Activated CD4-positive, alpha-beta T cell treated with anti-CD3 and anti-CD28 coated beads, Interleukin-2, amount 50 U/mL, for 48 hours (primary cell): ENCODE data around the gene DPY19L1.
"Not testable (repeated sequence)": the region's sequence is repeated elsewhere in the genome, so short reads cannot be mapped to it uniquely, and the experiment has no call there.

Experiments
- DNase-seq, 2 experiments: peaks; one replicate each; pipeline ENCODE4 v3.0.0-alpha.2; 2020

Gene DPY19L1

DNA sequence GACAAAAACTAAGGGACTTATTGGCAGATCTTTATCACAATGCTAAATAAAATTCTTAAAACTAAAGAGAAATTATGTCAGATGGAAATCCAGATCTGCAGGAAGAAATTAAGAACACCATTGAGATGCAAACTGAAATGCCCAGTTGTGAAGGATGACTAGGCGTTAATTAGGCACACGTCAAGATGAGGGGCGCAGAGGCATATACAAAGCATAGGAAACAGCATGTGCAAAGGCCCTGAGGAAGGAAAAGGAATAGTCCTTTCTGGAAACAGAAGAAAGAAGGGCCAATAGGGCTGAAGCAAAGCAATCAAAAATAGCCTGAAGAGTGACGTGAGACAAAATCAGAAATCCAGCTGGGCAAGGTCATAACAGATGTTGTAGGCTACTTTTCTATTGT, 53.1 kb downstream of the DPY19L1 start:
- DNase-seq, result not testable (repeated sequence)

DNA sequence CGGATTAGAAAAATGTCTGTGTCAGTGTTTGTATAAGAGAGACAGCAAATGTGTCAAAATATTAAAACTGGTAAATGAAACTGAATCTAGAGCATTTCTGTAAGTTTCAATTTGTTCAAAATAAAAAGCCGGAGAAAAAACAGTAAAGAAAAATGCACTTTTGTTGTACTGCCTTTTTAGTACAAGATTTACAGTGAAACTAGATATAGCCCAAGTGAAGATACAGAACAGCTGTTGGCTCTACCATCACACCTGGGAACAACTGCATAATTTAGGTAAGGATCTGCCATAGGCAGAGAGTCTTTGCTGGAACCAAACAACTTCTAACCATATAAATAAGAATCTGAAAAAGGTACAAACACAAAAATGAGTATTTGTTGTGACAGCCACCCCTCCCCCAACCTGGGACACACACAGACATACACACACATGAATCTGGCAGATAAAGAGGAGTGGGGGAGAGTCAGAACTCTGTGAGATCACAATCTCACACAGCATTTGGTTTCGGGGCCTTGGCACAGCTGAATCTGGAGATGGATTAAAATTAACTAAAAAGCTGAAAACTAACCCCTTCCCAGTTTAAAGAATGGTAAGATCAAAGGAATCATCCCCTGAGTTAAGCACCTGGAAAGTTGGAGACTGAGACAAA, 54.8 kb downstream of the DPY19L1 start:
- DNase-seq, result no peak

DNA sequence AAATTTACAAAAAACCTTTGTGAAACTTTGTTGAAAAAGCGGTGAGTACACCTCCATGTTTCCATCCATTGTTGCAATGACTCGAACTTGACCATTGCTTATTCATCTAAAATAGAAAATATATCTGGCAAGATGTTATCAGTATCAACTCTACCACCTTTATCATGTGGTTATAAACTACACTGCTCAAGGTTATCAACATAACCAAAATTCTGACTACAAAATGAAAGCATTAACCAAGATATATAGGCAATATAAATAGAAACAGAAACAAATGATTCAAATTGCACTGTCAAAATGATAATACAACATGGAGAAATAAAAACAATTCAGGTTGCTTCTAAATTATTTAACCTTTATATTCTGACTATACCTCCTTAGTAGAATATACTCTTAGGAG, 58.2 kb downstream of the DPY19L1 start:
- DNase-seq, result not testable (repeated sequence)

DNA sequence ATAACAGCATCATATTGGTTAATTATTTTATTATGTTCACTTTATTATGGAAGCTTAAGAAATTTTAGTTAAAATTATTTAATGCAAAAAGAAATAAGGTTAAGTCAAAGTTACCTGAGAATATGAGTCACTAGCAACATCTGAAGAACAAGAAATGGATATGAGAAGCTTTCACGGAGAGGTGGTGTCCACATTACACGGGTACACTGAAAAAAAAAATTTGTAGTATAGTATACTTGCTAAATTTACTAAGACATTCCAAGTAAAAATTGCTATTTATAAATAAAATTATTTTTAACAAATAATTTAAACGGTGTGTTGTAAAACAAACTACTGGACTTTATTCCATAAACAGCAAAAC, 63.9 kb downstream of the DPY19L1 start:
- no peak for DNase-seq

DNA sequence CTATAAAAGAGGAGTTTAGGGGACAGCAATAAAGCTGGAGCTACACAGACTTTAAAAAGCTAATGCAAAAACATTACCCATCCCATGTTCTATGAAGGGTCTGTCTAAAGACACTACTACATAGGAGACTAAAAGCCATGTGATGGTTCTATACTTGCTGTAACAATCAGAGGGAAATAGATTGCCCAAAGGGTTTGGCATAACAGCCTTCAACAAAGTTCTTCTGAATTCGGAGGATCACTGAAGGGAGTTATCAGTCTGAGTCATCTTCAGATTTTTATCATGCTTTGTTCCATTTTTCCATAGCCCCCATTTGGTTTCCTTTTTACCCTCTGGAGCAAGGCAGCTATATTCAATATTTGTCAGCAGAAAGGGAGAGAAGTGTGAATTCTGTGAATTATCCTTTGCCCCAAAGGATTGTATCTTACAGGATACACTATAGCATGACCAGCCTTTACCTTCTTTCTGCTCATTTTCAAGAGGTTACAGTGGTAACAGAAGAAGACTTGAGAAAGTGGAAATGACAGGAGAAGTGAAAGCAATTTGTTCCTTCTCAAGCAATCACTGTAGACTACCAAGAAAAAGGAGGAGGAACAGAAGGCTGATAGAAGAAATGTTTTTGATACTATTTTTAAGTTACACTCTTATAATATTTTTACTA, 64.4 kb downstream of the DPY19L1 start:
- DNase-seq, result not testable (repeated sequence)

DNA sequence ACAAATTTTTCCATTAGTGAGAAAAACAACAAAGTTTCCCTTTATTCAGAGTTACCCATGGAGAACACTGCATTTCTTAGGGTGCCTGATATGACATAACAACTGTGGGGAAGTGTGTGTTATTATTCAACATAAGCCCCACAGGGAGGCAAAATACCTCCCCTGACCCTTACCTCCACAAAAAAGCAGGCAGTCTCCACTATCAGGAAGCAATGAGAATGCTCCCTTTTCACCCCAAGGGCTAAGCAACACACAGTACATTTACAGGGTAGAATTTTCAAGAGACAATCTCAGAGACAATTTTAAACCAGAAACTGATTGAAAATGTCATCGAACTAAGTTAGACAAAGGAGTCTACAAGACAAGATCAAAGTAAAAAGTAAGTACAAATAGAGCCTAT, 69.5 kb downstream of the DPY19L1 start:
- DNase-seq, result not testable (repeated sequence)

DNA sequence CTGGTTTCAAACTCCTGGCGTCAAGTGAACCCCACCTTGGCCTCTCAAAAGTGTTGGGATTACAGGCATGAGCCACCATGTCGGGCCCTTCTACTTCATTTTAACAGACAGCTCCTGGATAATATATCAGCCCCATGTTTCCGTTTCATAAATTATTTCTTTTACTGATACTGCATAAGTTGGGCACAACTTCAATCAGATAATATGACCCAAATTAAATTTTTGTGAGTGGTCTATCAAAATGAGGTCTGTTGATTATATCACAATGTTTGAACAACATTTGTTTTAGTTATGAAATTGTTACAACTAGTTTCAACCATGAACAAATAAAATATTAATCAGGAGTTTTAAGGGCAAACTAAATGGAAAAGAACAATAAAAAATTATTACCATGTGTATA, 70.8 kb downstream of the DPY19L1 start:
- not testable (repeated sequence) for DNase-seq

DNA sequence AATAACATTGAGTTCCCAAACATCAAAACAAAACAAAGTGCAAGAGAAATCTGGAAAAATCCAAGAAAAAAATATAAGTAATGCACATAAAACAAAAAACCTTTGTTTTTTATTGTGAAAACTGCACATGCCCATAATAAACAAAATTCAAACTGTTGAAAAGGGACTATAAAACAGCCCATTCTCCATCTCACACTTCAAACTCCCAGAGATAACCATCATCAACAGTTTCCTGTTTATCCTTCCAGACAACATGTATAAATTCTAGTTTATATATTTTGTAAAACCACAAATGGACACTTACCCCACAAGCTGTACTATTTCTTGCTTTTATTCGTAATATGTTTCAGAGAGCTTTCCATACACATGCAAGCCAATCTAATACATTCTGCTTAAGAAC, 79.3 kb downstream of the DPY19L1 start:
- no peak for DNase-seq

DNA sequence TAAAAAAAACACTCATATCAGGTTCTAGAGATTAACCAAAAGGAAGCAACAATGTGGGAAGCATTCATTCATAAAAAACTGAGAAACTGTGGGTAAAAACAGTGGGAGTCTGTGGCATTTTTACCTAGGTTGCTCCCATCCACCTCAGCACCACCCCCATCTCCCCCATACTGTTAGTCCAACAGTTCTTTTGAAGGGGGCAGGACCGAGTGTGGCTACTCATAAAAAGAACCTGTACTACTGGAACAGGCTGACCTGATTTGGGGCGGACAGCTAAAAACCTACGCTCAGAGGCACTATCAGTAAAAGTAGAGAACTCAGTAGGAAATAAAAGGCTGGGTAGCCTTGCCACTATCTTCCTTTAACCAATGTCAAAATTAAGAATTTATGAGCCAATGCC, 84.5 kb downstream of the DPY19L1 start:
- no peak for DNase-seq

DNA sequence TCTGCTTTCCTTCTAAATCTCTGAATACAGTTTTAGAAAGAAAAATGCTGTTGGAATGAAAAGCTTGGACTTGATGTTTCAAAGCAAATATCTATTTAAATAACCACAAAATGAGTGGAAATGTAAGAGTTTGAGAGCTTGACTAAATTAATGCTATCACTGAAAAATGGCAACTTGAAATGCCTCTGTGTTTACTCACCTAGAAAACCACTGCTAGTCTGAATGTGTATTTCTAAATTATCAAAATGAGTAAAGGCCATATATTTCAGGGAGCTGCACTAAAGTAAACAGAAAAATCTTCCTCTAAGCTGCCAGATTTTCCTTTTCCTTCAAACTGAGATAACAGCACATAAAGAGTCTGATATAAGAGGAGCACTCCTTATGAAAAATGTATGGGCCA, 87.9 kb downstream of the DPY19L1 start:
- DNase-seq, result no peak

DNA sequence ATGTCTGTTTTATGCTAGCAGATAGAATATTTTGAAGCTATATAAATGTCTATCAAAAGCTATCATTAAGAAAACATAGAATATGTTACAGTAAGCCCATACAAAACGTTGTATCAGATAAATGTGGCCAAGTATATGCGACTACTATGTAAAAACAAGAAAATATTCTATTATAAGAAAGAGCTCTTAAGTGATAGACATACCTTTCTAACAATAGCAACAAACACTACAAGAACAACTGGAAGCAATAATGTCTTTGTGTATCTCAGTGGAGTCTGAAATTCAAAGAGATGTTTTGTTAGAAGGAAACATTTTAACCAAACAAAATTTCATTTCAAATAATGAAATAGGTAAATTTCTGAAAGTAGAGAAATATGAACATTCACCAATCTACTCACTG, 89.9 kb downstream of the DPY19L1 start:
- DNase-seq, result not testable (repeated sequence)

DNA sequence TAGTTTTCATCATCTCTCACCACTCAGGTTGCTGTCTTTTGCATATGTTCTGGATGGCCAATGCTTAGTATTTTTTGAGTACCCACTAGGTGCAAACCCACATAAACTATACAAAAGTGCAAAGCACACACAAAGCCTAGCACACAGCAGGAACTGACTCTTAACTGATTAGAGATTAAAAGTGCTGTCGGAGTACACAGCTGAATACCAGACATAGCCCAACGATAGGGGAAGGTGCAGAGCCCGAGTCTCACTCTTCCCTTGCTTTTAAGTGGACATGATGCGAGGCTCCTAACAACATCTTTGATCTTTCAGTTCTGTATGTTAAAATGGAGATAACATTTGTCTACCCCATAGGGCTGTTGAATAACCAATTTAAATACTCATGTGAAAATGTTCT, 90.8 kb downstream of the DPY19L1 start:
- no peak for DNase-seq

DNA sequence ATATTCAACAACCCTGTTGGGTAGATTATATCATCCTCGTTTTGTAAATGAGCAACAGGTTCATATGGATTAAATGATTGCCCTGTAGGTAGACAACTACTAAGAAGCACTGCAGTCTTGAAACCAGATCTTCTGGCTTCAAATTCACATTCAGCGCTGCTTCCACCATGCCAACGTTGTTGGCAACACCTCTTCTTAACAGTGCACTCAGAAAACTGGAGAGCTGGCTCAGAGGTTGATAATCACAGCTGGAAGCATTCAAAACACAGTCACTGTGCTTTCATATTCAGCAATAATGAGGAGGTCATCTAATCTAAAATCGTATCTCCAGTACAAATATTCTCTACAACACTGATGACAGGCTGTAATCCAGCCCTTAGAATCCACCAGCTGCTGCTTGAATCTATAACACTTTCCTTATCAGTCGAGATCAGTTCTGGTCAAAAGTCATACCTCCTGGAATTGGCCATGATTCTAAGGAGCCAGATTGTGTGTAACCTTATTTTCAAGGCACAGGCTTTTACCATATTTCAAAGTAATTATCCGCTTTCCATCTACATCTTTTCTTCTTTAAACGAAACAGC, 91.3 kb downstream of the DPY19L1 start:
- not testable (repeated sequence) for DNase-seq

DNA sequence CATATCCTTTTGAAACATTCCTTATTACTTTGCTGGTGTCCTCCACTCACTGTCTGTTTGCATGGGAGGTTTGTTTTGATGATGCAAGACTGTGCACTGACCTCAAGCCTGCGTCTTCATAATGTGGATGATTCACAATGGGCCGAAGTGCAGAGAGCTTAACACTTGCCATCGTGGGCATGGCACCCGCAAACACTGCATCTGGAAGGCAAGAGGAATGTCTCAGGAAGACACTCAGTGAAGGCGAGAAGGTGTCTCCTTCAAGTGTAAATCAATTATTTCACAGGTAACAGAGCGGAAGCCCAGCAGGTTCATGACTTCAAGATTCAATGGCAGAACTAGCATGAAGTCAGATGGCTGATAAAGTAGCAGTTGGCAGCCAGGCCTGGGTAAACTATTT, 98.1 kb downstream of the DPY19L1 start:
- DNase-seq, result no peak

DNA sequence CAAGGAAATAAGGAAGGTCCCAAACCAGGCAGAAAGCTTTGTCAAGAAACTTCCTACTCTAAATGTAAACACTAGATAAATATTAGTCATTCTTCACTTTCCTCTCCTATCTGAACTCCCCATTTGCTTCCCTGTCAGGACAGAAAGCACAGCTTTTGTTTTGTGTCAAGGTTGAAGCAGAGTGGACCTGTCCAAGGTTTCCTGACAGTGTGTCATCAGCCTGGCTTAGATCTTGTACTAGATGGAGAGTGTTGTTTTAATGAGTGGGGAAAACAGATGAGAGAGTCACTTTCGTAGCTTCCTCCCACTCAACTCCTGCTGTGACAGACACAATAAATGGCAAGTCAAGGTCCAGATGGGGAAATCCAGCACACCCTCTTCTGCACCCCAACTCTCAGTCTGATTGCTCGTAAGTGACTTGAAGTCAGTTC, 101.5 kb downstream of the DPY19L1 start:
- DNase-seq, result not testable (repeated sequence)

DNA sequence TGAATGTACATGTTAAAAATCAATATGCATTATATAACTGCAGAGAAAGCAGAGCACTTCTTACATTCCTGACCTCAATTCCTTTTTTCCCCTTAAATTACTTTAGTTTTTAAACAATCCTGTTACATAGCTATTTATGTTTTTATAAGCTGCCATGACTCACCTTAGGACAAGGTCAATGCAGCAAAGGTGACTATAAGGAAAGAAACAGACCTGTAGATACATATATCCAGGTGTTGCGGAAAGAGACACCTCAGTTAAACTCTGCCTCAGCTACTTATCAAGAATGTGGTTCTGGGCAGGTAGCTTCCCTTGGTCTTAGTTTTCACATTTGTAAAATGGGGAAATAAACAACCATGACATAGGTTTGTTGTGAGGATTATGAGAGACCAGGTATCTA, 105.5 kb downstream of the DPY19L1 start:
- DNase-seq, result no peak

DNA sequence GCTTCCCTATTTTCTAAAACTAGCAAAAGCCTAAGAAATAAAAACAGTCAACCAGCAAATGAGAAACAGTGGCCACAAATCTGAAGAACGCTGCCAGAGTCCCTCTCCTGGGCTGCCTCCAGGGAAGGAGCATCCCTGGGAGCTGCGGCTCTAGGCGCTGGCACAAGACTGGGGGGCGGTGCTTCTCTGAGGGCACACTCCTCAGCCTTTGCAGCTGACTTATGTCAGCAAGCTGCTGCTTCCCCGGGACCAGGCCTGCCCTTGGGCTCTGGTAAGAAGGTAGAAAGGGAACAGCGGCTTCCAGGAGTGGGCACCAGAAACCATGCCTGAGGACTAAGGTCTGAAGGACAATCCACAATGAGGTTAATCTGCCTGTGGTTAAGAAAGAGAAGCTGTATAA, 107.5 kb downstream of the DPY19L1 start:
- DNase-seq, result not testable (repeated sequence)

DNA sequence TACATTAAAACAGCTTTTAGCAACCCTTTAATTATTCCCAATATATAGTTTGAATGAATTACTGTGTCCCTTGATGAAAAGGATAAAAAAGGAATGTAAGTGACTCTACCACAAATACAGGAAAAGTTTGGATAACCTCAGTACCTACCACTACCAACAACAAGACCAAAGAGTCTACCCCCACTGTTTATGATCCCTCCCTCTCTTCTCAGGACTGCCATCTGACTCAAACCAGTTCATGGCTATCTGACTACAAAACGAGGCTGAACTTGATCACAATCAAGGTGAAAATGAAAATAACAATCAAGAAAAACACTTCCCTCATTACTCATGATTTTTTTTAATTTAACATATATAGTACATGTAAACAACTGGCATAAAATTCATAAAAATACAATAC, 108.7 kb downstream of the DPY19L1 start:
- no peak for DNase-seq

DNA sequence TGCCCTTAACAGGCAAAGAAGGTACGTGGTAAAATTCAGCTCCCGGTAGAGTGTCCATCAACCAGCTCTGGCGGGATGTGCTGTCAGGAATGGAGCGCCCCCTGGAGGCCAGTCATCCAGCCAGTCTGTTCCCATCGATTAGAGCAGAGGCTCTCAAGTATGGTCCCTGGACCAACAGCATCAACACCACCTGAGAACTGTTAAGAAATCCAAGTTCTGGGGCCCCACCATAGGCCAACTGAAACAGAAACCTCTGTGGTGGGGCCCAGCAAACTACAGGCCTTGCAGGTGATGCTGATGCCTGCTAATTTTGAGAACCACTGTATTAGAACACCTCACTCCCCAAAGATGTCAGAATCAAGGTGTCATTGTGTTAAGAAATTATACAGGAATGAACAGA, 109.2 kb downstream of the DPY19L1 start:
- DNase-seq, result peak; percentile 65 to 71

DNA sequence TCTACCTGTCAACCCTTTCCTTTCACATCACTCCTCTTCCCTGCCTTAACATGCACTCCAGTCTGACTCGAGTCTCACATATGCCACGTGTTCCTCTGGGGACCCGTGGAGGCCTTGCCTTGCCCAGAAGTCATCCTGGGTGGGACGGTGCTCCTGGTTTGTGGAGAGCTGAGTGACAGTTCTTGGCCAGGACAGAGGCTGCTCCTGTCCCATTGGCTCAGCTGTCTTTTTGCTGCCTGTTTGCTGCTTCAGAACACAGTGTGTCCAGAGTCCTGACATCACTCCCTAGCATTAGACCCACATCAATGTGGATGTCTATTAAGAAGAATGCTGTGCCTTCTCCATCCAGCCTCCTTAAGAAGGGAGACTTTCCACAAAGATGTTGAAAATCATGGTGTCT, 116.8 kb downstream of the DPY19L1 start:
- not testable (repeated sequence) for DNase-seq

DNA sequence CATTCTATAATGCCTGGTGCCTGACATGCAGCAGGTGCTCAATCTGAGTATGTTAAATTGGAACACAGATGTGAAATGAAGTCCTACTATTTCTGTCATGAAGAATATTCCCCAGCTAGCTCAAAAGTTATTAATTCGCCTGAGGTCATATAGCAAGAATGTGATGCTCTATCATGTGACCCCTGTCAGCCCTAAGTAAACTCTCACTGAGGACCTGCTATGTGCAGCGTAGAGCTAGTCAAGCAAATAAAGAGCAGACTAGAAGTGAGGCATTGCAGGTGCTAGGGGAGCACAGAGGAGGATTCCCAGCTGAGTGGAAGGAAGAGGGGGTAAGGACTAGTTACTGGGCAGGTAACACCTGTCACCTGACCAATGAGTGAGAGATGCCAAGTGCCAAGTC, 118.2 kb downstream of the DPY19L1 start:
- not testable (repeated sequence) for DNase-seq

DNA sequence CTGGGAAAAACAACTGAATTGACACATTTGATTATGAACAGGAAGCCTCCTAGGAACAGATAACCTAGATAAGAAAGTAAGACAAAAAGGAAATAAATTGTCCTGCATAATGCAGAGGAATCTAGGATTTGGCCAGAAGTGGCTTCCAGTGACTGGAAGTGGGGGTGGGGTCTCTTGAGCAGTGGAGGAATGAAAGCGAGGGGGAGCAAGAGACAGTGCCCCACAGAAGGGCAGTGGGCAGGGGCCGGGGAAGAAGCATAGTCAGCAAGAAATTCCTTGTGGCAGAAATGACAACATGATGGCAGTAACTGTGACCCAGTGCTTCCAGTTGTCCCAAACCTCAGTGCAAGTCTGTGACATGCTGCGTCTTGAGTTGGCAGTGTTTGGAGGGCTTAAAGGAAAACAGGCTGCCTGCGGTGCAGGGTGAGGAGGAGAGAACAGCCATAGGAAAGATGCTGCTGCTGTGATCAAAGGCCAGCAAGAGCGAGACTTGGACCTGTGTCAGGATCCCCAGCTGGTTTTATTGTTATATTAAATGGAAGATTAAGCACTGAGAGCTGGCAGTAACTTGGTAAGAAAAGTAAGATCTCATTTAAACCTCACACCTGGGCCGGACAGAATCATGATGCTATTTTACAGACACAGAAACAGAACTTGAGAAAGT, 119.0 kb downstream of the DPY19L1 start:
- DNase-seq, result not testable (repeated sequence)

DNA sequence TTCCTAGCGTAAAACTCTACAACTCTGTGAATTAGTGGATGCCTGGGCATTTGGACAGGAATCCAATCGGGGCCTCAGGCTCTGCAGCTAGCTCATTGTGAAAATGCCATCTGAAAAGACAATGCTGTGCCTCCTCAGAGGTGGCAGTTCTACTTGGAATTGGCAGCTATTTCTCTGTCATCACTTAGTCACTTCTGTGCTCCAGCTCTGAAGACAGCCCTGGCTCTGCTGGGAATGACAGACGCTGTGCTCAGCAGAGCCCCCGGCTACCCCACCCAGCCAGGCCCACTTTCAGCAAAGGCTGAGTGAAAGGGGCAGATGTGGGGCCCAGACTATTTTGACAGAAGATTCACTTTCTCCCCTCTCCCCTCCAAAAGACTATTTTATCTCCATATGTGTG, 119.8 kb downstream of the DPY19L1 start:
- DNase-seq, result not testable (repeated sequence)

DNA sequence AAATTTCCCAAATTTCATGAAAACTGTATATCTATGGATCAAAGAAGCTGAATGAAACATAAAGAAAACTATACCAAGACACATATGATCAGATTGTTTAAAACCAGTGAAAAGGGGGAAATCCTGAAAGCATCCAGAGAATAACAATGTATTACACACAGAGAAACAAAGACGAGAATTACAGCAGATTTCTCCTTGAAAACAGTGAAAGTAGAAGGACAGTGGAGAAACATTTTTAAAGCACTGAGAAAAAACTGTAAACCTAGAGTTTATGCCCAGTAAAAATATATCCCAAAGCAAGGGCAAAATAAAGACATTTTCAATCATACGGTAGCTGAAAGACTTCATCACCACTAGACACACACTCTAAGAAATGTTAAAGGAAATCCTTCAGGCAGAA, 121.0 kb downstream of the DPY19L1 start:
- DNase-seq, result no peak
